Left lobe of liver (tissue), 2 donors: ENCODE data around the gene MKNK2. TPM values are rescaled to one million over a fixed set of nuclear protein-coding genes. Genes with fewer than 3 reads are reported as not detected.
"Not testable (repeated sequence)": the region's sequence is repeated elsewhere in the genome, so short reads cannot be mapped to it uniquely, and the experiment has no call there.

Source experiments
- ATAC-seq: fragments of 200-7000 bp; cut with Tn5 transposase; one replicate; pipeline ENCODE4 v1.9.1; 2020; ENCODE audit warnings: mild to moderate bottlenecking, moderate library complexity
- DNase-seq: peaks from one replicate; pipeline ENCODE4 v3.0.0-alpha.2; 2020; ENCODE audit warnings: low spot score
- total RNA-seq: library from RNA; stranded (reverse); gene quantifications from one replicate; pipeline ENCODE4 v1.2.1, GENCODE V29; 2021
- donor health status: DM: no; HTN: no; CAD: no; lungs with moderate emphysema.
- donor health status: DM: no; HTN: yes; CAD: no.

MKNK2 gene
- total RNA-seq, 1 donor from 2014 or later, result 149 TPM

DNA sequence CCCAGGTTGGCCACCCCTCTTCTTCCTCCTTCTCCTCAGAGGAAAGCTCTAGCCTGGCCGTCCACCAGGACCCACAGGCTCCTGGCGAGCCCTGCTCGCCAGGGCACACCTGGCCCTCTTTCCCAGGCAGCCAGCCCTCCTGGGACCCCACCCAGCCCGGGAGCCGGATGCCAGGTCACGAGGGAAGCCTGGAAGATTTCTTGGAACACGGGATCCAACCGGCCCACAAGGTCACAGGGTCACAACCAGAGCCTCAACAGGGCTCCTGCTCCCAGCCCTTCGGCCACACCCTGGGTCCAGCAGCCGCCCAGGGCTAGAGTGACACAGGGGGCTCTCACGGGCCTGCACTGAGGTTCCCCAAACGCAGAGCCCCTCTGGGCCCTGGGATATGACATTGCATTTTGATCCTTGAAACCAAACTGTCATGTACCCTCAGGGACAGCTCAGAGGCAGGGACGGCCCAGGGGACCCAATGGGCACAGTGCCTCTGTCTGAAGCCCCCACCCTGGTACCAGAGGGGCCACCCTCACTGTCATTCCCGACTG is 5.5 kb downstream of the MKNK2 start:
- ATAC-seq (no peak), DNase-seq (no peak)

DNA sequence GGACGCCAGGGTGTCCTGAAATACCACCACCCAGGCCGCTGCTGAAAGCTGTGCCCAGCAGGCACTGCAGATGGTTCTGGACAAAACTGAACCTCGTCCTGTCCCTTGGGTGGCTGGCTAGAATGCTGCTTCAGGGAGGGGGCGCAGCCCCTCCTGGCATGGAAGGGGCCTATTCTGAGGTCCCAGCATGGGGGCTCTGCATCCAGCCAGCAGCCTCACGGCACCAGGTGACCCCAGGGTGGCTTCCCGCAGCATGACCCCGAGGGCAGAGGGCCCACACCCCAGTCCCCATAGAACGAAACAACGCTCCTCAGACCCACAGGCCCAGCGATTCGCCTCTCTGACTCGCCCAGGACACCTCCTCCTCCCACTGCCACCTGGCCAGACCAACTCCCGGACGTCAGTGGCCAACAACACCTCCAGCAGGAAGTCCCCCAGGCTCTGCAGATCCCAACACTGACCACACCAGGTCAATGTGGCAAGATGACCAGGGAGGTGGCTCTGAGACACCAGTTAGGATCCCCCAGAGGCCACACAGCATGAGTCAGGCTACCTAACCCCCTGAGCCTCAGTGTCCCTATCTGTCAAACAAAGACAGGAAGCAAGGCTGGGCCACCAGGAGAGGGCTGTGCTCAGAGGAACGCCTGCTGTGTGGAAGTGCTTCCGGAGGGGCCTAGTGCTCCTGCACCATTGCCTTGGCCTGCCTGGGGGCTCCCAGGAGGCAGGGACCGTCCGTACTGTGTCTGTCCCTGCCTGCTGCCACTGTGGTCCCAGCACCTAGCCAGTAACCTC is 6.1 kb downstream of the MKNK2 start:
- ATAC-seq (no peak), DNase-seq (no peak)

DNA sequence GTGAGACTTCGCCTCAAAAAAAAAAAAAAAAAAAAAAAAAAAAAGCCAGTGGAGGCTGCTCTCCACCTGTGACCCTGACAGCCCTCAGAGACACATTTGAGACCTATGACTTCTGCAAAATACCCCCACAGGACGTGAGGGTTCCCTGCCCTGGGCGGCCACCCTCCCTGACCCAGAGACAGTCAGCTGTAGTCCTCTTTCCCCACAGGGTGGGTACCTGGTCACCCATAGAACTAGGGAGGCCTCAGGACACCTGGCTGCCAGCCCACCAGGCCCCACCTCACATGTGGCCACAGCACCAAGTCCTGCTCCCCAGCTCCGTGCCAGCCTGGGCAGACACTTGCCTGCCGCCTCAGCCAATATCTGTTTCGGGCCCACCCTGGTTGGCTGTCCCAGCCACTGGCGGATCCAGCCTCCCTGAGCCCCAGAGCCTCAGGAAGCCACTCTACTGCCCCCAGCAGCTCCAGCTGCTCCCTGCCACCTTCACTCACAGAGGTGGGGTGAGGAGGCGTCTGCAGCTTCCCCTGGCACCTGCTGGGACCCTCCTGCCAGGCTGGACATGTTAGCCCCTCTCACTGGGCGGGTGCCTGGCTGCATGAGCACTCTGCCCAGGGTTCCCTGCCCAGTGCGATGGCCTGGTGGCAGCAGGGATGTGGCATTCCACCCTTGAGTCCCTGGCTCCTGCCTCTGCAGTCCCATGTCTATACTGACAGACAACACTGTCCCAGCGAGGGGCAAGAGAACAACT is 6.9 kb downstream of the MKNK2 start:
- DNase-seq, result no peak

DNA sequence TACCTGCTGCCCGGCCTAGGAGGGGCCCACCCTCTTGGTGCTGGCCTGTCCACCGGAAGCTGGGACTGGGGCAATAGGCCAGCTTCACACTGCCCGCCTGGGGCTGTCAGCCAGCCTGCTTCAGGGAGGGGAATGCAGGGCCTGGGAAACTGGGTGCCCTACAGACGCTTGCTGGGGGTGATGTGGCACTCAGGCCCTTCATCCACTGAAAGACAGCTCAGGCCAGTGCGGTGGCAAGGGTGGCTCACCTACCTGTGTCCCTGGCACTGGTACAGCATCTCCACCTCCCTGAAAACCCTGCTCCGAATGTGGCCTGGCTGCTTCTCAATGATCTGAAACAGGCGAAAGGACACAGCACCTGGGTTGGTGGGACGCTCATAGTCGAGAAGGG is 7.8 kb downstream of the MKNK2 start:
- ATAC-seq (peak; percentile 4), DNase-seq (peak; percentile 64)

More for the DNA sequence above, 6.9 kb downstream of the MKNK2 start:
- ATAC-seq, result no peak

DNA sequence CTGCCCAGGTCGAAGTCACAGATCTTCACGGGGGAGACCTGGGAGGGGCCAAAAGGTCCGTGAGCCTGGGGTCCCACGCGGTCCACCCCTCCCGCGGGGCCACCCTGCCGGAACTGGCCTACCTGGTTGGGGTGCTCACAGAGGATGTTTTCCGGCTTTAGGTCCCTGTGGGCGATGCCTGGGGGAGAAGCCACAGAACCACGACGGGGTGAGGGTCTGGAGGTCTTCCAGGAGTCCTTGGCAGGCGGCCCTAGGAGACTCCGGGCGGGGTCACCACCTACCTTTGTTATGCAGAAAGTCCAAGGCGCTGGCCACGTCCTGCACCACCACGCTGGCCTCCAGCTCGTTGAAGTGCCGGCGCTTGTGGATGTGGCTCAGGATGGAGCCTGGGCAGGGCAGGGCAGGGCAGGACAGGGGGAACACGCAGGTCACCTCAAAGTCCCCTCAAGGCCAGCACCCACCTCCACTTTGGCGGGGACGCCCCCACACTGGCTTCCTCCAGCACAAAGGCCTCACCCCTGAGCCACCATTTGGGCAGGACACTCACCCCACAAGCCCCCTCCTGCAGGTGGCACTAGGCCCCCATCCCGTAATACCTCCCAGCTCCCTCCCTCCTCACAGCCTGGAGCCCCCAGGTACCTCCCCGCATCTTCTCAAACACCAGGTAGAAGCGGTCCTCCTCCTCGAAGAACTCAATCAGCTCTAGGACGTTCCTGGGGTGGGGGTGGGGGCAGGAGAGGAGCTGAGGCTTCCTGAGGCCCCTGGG is 8.4 kb downstream of the MKNK2 start:
- DNase-seq (peak; percentile 78), ATAC-seq (peak; percentile 31)

DNA sequence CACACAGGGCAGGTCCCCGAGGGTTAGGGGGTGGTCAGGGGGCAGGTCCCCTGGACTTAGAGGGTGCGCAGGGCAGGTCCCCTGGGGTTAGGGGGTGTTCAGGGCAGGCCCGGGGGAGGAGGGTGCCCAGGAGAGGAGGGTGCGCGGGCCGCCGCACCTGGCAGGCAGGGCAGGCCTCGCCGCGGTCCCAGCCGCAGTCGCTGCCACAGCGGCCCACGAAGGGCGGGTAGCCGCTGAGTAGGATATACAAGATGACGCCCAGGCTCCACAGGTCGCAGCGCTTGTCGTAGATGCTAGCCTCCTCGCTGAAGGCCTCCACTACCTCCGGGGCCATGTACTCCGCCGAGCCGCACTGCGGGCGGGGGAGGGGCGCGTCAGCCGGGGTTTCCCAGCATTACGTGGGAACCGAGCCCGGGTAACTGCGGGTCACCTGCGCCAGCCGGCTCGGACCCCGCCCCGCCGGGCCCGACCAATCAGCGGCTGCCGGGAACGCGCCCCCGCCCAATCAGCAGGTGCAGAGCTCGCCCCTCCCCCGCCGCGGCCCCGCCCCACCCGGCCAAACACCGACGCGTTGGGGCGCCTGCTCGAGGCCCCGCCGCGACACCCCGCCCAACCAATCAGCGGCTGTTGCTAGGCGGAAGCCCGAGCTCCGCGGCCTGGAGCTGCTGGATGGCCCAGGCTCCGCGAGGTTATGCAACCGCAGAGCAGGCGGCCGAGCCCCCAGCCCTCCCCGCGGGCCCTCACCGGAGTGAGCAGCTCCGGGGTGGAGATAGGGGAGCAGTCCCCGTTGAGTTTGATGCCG is 9.2 kb downstream of the MKNK2 start:
- DNase-seq (peak; percentile 99), ATAC-seq (peak; percentile 80)

DNA sequence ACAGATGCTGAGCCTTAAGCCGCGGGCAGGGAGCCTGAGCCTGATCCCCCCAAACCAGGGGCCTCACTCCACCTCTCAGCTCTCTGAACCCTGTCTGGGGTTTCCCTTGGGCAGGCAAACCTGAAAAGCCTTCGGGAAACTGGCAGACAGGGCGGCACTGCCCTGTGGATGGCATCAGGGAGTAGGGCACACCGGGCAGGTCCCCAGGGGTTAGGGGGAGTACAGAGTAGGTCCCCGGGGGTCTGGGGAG is 9.7 kb downstream of the MKNK2 start:
- DNase-seq (no peak), ATAC-seq (no peak)

DNA sequence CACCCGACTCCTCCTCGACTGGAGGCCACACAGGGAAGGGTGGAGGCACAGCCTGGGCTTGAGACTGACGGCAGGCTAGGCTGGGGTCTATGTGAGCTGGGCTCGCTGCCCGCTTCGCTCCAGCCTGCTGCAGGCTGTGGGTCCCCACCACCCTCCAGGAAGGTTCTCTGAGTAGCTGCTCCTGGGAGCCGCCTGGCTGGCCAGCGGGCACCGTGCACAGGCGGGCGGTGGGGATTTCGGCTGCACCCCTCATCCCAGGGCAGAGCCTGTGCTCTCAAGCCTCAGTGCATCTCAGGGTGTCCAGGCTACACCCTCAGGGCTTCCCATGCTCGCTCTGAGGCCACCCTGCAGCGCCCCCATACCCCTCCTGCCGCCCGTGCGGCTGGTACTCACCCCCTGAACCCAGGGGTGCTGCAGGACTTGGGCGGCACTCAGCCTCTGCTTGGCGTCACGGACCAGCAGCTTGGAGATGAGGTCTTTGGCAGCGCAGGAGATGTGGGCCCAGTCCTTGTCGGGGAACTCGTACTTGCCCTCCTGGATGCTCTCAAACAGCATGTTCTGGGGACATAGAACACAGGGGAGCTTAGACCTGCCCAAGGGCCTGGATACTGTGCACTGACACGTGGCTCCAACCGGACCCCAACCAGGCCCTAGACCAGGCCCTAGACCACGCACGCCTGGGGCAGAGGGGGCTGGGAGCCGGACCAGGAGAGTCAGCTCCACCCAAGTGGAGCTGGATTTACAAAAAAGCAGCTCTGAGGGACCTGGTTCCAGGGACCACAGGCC is 10.2 kb downstream of the MKNK2 start:
- no peak for ATAC-seq

DNA sequence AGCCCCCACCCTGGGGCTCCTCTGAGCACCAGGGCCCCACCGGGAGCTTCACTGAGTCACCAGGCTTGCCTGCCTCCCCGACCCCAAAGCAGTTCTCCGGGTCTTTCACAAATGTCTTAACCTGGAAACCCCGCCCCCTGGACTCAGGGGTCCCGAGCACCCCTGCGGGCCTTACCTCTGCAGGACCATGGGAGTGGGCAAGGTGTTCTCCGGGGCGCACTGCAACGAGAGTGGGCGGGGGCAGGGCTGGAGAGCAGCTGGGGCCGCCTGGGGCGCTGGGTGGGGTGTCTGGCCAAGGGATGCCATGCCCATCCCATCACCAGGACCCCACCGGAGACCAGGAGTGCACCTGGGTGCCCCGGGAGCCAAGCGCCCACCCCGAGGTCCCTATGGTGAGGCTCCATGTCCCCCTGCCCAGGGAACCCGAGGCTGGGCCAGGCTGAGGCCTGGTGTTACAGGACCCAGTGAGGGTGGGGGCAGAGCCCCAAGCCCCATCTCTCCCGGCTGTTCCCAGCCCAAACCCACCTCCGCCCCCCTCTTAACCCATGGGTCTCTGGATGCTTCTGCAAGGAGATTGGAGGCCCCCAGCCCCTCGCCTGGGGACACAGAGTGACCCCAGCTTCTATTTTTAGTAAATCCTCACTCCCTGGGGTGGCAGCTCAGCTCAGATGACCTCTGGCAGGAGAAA is 10.9 kb downstream of the MKNK2 start:
- peak; percentile 55 for DNase-seq
- ATAC-seq, result no peak

More for the DNA sequence above, 10.2 kb downstream of the MKNK2 start:
- no peak for DNase-seq

DNA sequence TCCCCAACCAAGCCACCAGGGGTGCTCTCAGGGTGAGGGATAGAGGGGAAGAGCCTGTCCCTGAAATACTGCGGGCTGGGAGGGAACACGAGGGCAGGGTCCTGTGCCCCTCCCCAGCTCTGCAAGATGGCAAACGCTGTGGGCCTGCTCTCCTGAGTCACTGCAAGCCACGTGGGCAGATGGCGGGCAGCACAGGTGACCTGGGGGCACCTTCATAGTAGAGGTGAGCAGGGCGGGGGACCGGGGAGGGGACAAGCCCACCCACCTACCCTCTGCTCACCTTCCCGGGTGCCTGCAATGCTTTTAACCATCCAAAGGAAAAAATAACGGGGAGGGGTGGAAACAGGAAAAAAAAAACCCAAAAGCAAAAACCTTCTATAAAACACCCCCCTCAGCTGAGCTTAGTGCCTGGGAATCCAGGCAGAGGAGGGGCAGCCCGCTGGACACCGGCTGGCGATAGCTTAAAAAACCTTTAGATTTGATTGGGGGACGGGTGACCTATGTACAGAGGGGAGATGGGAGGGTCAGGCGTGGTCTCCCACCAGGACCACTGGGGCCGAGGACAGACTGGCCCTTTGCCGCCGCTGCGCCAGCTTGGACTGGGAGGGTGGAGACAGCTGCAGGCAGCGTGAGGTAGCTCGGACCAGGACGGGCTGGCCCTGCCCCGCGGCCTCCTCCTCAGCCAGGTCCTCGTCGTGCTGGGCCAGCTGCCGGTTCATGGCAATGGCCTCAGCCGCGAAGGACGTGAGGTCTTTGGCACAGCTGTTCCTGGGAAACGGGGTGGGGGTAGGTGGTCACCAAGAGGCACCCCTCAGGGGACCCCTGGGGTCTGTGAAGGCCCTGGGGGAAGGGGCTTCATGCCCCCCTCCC is 11.7 kb downstream of the MKNK2 start:
- no peak for DNase-seq
- ATAC-seq, result no peak

DNA sequence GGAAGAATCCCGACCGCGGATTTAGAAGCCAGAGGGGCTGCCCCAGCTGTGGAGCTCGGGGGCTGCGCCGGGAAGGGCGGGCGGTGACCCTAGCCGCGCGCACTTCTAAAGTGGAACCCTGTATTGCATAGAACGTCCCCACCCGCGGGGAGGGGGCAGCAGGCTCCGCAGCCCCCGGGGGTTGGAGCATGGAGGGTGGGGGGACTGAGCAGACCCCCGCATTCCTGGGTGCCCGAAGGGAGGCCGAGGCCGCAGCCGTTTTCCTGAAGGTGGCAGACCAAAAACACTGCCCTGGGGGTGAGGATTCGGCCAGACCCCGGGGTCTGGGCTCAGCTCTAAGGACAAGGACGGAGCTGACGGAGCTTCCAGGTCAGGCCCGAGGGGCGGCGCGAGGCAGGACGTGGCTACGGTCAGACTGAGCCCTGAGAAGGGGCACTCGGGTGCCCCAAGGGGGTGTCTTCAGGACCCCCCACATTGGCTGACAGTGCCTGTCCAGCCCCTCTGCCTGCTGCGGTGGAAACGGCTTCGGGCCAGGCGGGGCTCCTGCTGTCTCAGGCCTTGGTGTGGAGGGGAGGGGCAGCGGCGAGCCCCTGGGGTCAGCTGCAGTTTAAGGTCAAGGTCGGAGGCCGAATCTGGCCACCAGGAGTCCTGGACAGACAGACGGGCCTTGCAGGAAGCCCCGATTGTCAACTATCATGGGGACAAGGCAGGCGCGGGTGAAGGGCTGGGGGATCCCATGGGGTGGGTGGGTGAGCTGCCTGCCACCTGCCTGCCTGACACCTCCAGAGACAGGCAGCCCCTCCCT is 12.6 kb downstream of the MKNK2 start:
- no peak for ATAC-seq
- DNase-seq, result no peak

DNA sequence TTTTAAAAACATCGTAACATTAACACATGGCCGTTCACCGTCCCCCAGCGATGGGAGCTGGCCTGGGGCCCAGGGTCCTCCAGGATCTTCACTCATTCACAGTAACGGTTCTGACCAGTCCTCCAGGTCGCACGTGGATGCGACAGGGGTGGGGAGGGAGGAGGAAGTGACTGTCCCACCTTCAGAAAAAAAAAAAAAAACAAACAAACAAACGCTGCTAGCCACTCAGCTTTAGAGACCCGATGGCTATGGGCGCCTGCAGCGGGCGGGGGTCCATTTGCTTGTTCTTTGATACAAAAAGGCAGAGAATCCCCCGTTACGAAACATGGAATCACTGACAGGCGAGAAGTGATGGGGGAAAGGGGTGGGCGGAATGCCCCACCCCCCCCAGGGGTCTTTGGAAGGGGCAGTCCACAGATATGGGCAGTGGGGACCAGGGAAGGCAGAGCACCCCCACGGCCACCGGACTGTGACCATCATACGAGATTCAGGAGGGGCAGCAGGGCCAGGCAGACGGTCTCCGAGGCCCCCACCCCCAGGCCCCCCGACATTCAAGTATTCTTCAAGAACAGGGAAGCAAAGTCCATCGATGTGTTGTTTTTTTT is 13.3 kb downstream of the MKNK2 start:
- DNase-seq (peak; percentile 44), ATAC-seq (no peak)

DNA sequence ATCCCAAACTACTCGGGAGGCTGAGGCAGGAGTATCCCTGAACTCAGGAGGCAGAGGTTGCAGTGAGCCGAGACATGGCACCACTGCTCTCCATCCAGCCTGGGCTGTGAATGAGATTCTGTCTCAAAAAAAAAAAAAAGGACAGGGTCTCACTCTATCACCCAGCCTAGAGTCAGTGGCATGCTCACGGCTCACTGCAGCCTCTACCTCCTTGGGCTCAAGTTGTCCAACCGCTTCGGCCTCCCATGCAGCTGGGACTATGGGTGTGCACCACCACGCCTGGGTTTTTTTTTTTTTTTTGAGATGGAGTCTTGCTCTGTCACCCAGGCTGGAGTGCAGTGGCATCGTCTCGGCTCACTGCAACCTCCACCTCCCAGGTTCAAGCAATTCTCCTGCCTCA is 14.6 kb downstream of the MKNK2 start:
- no peak for ATAC-seq
- no peak for DNase-seq

DNA sequence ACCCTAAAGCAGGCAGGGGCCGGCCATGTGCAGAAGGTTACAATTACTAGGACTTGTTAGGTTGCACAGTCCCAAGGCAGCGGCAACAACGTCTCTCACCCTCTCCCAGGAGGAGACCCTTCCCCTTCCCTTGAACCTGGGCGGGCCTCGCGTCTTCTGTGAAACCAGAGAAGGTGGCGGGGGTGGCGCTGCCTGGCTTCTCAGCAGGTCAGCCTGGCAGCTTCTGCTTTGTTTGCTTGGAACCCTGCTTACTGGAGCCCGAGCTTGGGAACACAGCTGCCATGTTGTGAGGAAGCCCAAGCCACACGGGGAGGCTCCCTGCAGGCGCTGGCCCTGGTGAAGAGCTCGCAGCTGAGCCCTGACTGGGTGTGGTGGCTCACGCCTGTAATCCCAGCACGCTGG is 15.5 kb downstream of the MKNK2 start:
- no peak for ATAC-seq
- no peak for DNase-seq

DNA sequence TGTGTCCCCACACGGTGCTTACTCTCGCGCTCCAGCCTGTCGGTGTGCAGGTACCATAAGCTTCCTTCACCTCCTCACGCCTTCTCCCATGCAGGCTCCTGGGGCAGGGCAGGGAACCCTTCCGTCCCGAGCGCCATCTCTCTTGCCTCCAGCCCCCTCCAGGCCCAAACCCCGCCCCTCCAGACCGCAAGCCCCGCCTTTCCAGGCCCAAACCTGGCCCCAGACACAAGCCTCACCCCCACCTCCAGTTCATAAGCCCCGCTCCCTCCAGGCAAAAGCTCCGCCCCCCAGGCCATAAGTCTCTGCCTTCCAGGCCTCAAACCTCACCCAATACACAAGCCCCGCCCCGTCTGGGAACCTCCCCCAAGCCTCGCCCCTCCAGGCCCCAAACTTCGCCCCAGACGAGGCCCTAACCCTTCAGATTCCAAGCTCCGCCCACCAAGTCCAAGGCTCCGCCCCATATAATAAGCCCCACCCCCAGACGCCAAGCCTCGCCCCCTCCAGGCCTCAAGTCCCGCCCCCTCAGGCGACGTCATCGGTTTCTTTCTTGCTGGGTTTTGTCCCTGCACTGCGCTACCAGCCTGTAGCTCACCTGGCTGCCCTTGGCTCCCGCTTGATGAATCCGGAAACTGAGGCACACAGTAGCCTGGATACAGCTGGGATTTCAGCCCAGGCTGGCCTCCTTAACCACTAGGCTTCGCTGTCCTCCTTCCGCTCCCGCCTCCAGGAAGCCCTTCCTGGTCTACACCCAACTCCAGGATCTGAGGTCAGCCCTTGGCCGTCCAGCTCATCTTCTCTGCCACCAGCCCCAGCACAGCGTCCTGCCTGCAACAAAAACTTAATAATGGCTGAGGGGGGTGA is 16.1 kb downstream of the MKNK2 start:
- DNase-seq (no peak), ATAC-seq (peak; percentile 27)

DNA sequence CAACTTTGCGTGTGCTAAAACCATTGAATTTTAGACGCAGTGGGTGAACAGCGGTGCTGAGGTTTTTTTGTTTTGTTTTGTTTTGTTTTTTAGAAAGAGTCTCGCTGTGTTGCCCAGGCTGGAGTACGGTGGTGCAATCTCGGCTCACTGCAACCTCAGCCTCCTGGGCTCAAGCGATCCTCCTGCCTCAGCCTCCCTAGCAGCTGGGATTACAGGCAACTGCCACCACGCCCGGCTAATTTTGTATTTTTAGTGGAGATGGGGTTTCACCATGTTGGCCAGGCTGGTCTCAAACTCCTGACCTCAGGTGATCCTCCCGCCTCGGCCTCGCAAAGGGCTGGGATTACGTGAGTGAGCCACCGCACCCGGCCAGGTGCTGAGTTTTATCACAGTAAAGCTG is 16.8 kb downstream of the MKNK2 start:
- not testable (repeated sequence) for DNase-seq, ATAC-seq
